ENCODE results near the gene ESYT1. TPM values are rescaled to one million over a fixed set of nuclear protein-coding genes. Genes with fewer than 3 reads are reported as not detected.

The ESYT1 gene
- total and polyA plus RNA-seq, 7 experiments from 2014 or later = 121 to 353 (median 244) TPM

DNA sequence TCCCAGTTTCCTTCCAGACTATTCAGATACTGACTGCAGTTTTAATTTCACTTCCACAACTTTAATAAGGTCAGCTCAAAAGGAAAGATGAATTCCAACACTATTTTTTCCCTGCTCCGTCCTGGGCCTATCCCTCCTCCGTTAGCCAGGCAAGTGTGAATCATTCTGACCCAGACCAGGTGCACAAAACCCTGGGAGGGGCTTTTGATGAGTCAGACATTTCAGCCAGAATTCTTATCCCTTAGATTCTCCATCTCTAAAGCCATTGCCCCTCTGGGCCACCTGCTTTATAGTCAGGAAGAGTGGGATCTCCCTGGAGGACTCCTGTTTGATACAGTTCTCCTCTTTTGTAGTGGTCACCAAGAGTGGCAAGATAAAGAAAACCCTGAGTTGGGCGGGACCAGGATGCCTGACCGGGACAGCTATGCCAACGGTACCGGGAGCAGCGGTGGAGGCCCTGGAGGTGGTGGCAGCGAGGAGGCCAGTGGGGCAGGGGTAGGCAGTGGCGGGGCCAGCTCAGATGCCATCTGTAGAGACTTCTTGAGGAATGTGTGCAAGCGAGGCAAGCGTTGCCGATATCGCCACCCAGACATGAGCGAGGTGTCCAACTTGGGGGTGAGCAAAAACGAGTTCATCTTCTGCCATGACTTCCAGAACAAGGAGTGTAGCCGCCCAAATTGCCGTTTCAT lies 7.8 kb upstream of the ESYT1 start:
- H3K4me3 Mint-ChIP-seq = peak overlapping the region in 1 of 10 donors; percentile 18
- ATAC-seq (no peak), DNase-seq (no peak)
- ChIA-PET POLR2A (interaction anchor here (0.5 to 7.6 kb wide), 11 partner anchors 8 to 147 kb away, joined by 3 to 230 read pairs (median 46); partner anchors contain the start of genes ANKRD52, ESYT1, MYL6 and PA2G4), CTCF (interaction anchor here (0.7 to 13.4 kb wide), 12 partner anchors 8 to 343 kb away, joined by 3 to 193 read pairs (median 4); partner anchors contain the start of genes ESYT1, MYL6, PA2G4 and RNF41)
- peaks cover 0 to 5% (median 0%) of the 10 kb centered on the region in 11 donors for H3K9me3 Mint-ChIP-seq
- peaks cover 7 to 25% (median 17%) of the 10 kb centered on the region in 5 donors for H3K36me3 Mint-ChIP-seq
- H3K27me3 Mint-ChIP-seq = no peaks in the 10 kb centered on the region
- H3K27ac Mint-ChIP-seq = peak overlapping the region in 2 of 9 donors; percentile 36 to 38
- peaks cover 0 to 20% (median 0%) of the 10 kb centered on the region in 3 experiments for H3K36me3 ChIP-seq (ENCODE audit: control insufficient read depth in 2 of 3, insufficient read depth in 3 of 3, low read length in 3 of 3)
- H3K27me3 ChIP-seq (ENCODE audit: control insufficient read depth in 2 of 2, insufficient read depth in 2 of 2, low read length in 2 of 2) = no peaks in the 10 kb centered on the region
- intact Hi-C loops (cut with micrococcal nuclease) = no loop called here
- no peak overlapping the region for H3K4me3 ChIP-seq (ENCODE audit: low read length)
- peaks cover 24 to 60% (median 46%) of the 10 kb centered on the region in 7 donors for H3K4me1 Mint-ChIP-seq
- no peaks in the 10 kb centered on the region for H3K9me3 ChIP-seq (ENCODE audit: control insufficient read depth in 2 of 3, low read length in 3 of 3)
- peaks cover 24 to 29% of the 10 kb centered on the region in 2 donors for H3K4me1 ChIP-seq (ENCODE audit: control insufficient read depth in 2 of 2, insufficient read depth in 2 of 2, low read length in 2 of 2)
- no peak overlapping the region for H3K27ac ChIP-seq (ENCODE audit: low read depth, low read length)

DNA sequence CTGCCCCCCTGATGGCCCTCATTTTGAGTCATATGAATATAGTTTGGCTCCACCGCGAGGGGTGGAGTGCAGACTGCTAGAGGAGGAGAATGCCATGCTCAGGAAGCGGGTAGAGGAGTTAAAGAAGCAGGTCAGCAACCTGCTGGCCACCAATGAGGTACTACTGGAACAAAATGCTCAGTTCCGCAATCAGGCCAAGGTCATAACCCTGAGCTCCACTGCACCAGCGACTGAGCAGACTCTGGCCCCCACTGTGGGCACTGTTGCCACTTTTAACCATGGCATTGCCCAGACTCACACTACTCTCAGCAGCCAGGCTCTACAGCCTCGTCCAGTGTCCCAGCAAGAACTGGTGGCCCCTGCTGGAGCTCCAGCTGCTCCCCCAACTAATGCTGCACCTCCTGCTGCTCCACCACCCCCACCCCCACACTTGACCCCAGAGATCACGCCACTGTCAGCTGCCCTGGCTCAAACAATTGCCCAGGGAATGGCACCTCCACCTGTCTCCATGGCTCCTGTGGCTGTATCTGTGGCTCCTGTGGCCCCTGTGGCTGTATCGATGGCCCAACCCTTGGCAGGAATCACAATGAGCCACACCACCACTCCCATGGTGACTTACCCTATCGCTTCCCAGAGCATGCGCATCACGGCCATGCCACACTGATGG lies 6.7 kb upstream of the ESYT1 start:
- peaks cover 0 to 18% (median 0%) of the 10 kb centered on the region in 3 experiments for H3K36me3 ChIP-seq (ENCODE audit: control insufficient read depth in 2 of 3, insufficient read depth in 3 of 3, low read length in 3 of 3)
- Mint-ChIP-seq H3K4me3 (no peak overlapping the region), H3K27ac (peak overlapping the region in 1 of 9 donors; percentile 36), H3K27me3 (no peaks in the 10 kb centered on the region), H3K9me3 (peaks cover 0 to 5% (median 0%) of the 10 kb centered on the region in 11 donors), H3K36me3 (peaks cover 7 to 25% (median 17%) of the 10 kb centered on the region in 5 donors), H3K4me1 (peaks cover 29 to 60% (median 50%) of the 10 kb centered on the region in 7 donors)
- intact Hi-C loops (cut with micrococcal nuclease) = no loop called here
- no peaks in the 10 kb centered on the region for H3K9me3 ChIP-seq (ENCODE audit: control insufficient read depth in 2 of 3, low read length in 3 of 3)
- DNase-seq = no peak
- ChIA-PET POLR2A (interaction anchor here (0.7 to 7.6 kb wide), 4 partner anchors 17 to 137 kb away, joined by 3 to 230 read pairs (median 74); partner anchors contain the start of genes ANKRD52, PA2G4 and SMARCC2), CTCF (interaction anchor here (0.7 to 13.4 kb wide), 3 partner anchors 68 to 85 kb away, joined by 3 to 193 read pairs (median 3); partner anchors contain the start of gene SMARCC2)
- no peak for ATAC-seq
- no peak overlapping the region for H3K27ac ChIP-seq (ENCODE audit: low read depth, low read length)
- H3K4me1 ChIP-seq (ENCODE audit: control insufficient read depth in 2 of 2, insufficient read depth in 2 of 2, low read length in 2 of 2) = peaks cover 27 to 35% of the 10 kb centered on the region in 2 donors
- no peak overlapping the region for H3K4me3 ChIP-seq (ENCODE audit: low read length)
- no peaks in the 10 kb centered on the region for H3K27me3 ChIP-seq (ENCODE audit: control insufficient read depth in 2 of 2, insufficient read depth in 2 of 2, low read length in 2 of 2)

- H3K27ac Mint-ChIP-seq = peak overlapping the region in 4 of 9 donors; percentile 1 to 79 (median 18)
These were observed 5.4 kb upstream of the ESYT1 start for GRCh38 chr12:56122637-56123036.

DNA sequence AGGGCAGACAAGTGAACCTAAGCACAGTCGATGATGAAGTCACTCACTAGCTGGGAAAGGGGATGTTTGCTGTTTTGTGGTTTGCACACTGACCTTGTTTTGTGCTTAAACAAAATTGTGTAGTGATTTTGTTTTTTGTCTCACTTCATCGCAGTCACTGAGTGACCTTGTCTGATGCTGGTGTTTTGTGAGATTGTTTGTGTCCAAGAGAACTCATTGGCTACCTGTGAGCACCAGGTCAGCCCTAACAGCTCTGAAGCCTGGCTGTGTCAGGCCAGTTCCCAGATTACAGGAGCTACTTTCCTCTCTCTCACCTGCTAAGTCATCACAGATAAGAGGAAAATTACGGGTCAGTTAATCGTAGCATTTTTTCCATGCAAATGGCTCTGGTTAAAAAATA lies 3.9 kb upstream of the ESYT1 start:
- CTCF ChIA-PET = interaction anchor here (0.5 to 13.4 kb wide), 10 partner anchors 10 to 531 kb away, joined by 3 to 193 read pairs (median 4); partner anchors contain the start of genes MYL6B, RNF41 and SMARCC2
- H3K36me3 Mint-ChIP-seq = peaks cover 0 to 11% (median 0%) of the 10 kb centered on the region in 5 donors
- peak overlapping the region in 8 of 9 donors; percentile 27 to 90 (median 61) for H3K27ac Mint-ChIP-seq
- POLR2A ChIA-PET = interaction anchor here (1.1 to 13.1 kb wide), 7 partner anchors 20 to 340 kb away, joined by 3 to 192 read pairs (median 11); partner anchors contain the start of genes MYL6, MYL6B, PA2G4 and RNF41
- H3K4me1 Mint-ChIP-seq = peaks cover 26 to 51% (median 49%) of the 10 kb centered on the region in 7 donors
- Histone ChIP-seq H3K4me1 (ENCODE audit: control insufficient read depth in 2 of 2, insufficient read depth in 2 of 2, low read length in 2 of 2) (peaks cover 26 to 38% of the 10 kb centered on the region in 2 donors), H3K36me3 (ENCODE audit: control insufficient read depth in 2 of 3, insufficient read depth in 3 of 3, low read length in 3 of 3) (peaks cover 0 to 23% (median 0%) of the 10 kb centered on the region in 3 experiments), H3K9me3 (ENCODE audit: control insufficient read depth in 2 of 3, low read length in 3 of 3) (no peaks in the 10 kb centered on the region), H3K4me3 (ENCODE audit: low read length) (no peak overlapping the region), H3K27ac (ENCODE audit: low read depth, low read length) (no peak overlapping the region), H3K27me3 (ENCODE audit: control insufficient read depth in 2 of 2, insufficient read depth in 2 of 2, low read length in 2 of 2) (no peaks in the 10 kb centered on the region)
- peaks cover 0 to 2% (median 0%) of the 10 kb centered on the region in 11 donors for H3K9me3 Mint-ChIP-seq
- intact Hi-C loops (cut with micrococcal nuclease) = no loop called here
- no peak overlapping the region for H3K4me3 Mint-ChIP-seq
- H3K27me3 Mint-ChIP-seq = no peaks in the 10 kb centered on the region
- ATAC-seq = no peak
- DNase-seq = no peak

More at GRCh38 chr12:56122637-56123036, 5.4 kb upstream of the ESYT1 start:
- Histone ChIP-seq H3K4me1 (ENCODE audit: control insufficient read depth in 2 of 2, insufficient read depth in 2 of 2, low read length in 2 of 2) (peaks cover 36 to 46% of the 10 kb centered on the region in 2 donors), H3K9me3 (ENCODE audit: control insufficient read depth in 2 of 3, low read length in 3 of 3) (no peaks in the 10 kb centered on the region), H3K27ac (ENCODE audit: low read depth, low read length) (no peak overlapping the region), H3K36me3 (ENCODE audit: control insufficient read depth in 2 of 3, insufficient read depth in 3 of 3, low read length in 3 of 3) (peaks cover 0 to 17% (median 0%) of the 10 kb centered on the region in 3 experiments), H3K4me3 (ENCODE audit: low read length) (no peak overlapping the region), H3K27me3 (ENCODE audit: control insufficient read depth in 2 of 2, insufficient read depth in 2 of 2, low read length in 2 of 2) (no peaks in the 10 kb centered on the region)
- Mint-ChIP-seq H3K9me3 (peaks cover 0 to 5% (median 0%) of the 10 kb centered on the region in 11 donors), H3K4me3 (no peak overlapping the region), H3K27me3 (no peaks in the 10 kb centered on the region), H3K36me3 (peaks cover 3 to 14% (median 4%) of the 10 kb centered on the region in 5 donors), H3K4me1 (peaks cover 35 to 61% (median 59%) of the 10 kb centered on the region in 7 donors)
- intact Hi-C loops (cut with micrococcal nuclease) = no loop called here
- ChIA-PET POLR2A (interaction anchor here (0.6 to 13.1 kb wide), 5 partner anchors 37 to 273 kb away, joined by 3 to 192 read pairs (median 5); partner anchors contain the start of genes MYL6 and SMARCC2), CTCF (interaction anchor here (0.7 to 13.4 kb wide), 4 partner anchors 29 to 83 kb away, joined by 3 to 193 read pairs (median 3); partner anchors contain the start of gene SMARCC2)
- DNase-seq (no peak), ATAC-seq (no peak)

DNA sequence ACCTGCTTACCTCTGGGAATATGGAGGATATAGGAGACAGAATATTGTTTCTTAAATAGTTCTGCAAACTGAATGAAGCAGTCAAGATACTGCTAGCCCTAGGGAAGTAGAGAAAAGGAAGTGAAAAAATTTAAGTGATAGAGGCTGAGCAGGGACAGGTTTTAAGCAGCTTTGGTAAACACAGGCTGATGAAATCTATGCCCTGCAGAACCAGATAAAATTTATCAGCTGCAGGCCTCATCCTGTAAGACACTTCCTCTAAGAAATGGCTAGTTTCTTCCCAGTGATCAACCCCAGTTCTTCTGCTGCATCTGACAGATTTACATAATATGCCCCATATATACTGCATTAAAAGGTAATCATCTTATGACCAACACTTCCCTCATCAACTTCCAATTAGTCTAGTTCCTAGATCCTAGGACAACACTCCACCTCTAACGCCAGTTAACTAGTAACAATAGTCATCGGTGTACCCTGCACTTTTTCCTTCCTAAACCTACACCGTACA lies 1.3 kb upstream of the ESYT1 start:
- peaks cover 0 to 4% (median 0%) of the 10 kb centered on the region in 11 donors for H3K9me3 Mint-ChIP-seq
- POLR2A ChIA-PET = interaction anchor here (0.8 to 13.1 kb wide), 11 partner anchors 9 to 322 kb away, joined by 3 to 192 read pairs (median 5); partner anchors contain the start of genes MYL6, MYL6B, PA2G4 and RAB5B
- no peaks in the 10 kb centered on the region for H3K27me3 Mint-ChIP-seq
- H3K4me1 ChIP-seq (ENCODE audit: control insufficient read depth in 2 of 2, insufficient read depth in 2 of 2, low read length in 2 of 2) = peaks cover 39 to 46% of the 10 kb centered on the region in 2 donors
- intact Hi-C loops (cut with micrococcal nuclease) = loop anchor here (1.0 to 5.0 kb wide), 9 partner anchors 8 to 961 kb away; partner anchors contain the start of genes MYL6 (in 2 of the 2), SMARCC2 (in 2 of the 2), ZC3H10 (in 2 of the 2) and NAB2 (in 1 of the 2)
- ATAC-seq = no peak
- peak overlapping the region in 8 of 10 donors; percentile 27 to 99 (median 96) for H3K4me3 Mint-ChIP-seq
- H3K27ac Mint-ChIP-seq = peak overlapping the region; percentile 86 to 99 (median 91)
- H3K36me3 Mint-ChIP-seq = peaks cover 5 to 30% (median 17%) of the 10 kb centered on the region in 5 donors
- no peaks in the 10 kb centered on the region for H3K9me3 ChIP-seq (ENCODE audit: control insufficient read depth in 2 of 3, low read length in 3 of 3)
- CTCF ChIA-PET = interaction anchor here (0.6 to 13.4 kb wide), 11 partner anchors 9 to 384 kb away, joined by 3 to 193 read pairs (median 5); partner anchors contain the start of genes GDF11, MYL6, MYL6B and RNF41
- no peaks in the 10 kb centered on the region for H3K27me3 ChIP-seq (ENCODE audit: control insufficient read depth in 2 of 2, insufficient read depth in 2 of 2, low read length in 2 of 2)
- peak overlapping the region; percentile 72 for H3K27ac ChIP-seq (ENCODE audit: low read depth, low read length)
- H3K4me3 ChIP-seq (ENCODE audit: low read length) = no peak overlapping the region
- H3K4me1 Mint-ChIP-seq = peaks cover 33 to 66% (median 57%) of the 10 kb centered on the region in 7 donors
- peaks cover 14 to 25% (median 17%) of the 10 kb centered on the region in 3 experiments for H3K36me3 ChIP-seq (ENCODE audit: control insufficient read depth in 2 of 3, insufficient read depth in 3 of 3, low read length in 3 of 3)
- no peak for DNase-seq

Data from naive thymus-derived CD4-positive, alpha-beta T cell (primary cell).